ENCODE measurements around the gene RPAP3. TPM values are rescaled to one million over a fixed set of nuclear protein-coding genes. Genes with fewer than 3 reads are reported as not detected.

The RPAP3 gene
- total and polyA plus RNA-seq, 9 of the 15 experiments (the other 6 are each of a cell fraction or from before 2014, with no cell fraction given): 40.0 to 92.1 (median 54.1) TPM

GRCh38 chr12:47746523-47746922 lies 40.7 kb upstream of the RPAP3 start (continued):
- no peak for TF ChIP-seq ZNF695 (CRISPR knock-in tag; IDR thresholded peaks at IDR 0.05)
- TF ChIP-seq STAT6 (CRISPR knock-in tag; IDR thresholded peaks at IDR 0.05): no peak
- TF ChIP-seq SRSF7 (optimal IDR thresholded peaks at IDR 0.05; ENCODE audit: low read depth, low read length): no peak
- no peak for TF ChIP-seq POLR3A (IDR thresholded peaks at IDR 0.05; ENCODE audit: borderline replicate concordance, extremely low read depth, insufficient read depth, insufficient read length)
- TF ChIP-seq, protein P1, sequence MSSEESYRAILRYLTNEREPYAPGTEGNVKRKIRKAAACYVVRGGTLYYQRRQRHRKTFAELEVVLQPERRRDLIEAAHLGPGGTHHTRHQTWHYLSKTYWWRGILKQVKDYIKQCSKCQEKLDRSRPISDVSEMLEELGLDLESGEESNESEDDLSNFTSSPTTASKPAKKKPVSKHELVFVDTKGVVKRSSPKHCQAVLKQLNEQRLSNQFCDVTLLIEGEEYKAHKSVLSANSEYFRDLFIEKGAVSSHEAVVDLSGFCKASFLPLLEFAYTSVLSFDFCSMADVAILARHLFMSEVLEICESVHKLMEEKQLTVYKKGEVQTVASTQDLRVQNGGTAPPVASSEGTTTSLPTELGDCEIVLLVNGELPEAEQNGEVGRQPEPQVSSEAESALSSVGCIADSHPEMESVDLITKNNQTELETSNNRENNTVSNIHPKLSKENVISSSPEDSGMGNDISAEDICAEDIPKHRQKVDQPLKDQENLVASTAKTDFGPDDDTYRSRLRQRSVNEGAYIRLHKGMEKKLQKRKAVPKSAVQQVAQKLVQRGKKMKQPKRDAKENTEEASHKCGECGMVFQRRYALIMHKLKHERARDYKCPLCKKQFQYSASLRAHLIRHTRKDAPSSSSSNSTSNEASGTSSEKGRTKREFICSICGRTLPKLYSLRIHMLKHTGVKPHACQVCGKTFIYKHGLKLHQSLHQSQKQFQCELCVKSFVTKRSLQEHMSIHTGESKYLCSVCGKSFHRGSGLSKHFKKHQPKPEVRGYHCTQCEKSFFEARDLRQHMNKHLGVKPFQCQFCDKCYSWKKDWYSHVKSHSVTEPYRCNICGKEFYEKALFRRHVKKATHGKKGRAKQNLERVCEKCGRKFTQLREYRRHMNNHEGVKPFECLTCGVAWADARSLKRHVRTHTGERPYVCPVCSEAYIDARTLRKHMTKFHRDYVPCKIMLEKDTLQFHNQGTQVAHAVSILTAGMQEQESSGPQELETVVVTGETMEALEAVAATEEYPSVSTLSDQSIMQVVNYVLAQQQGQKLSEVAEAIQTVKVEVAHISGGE (CRISPR knock-in tag; IDR thresholded peaks at IDR 0.05): no peak
- no peak for TF ChIP-seq POLR2H (tag; IDR thresholded peaks at IDR 0.05; ENCODE audit: low read depth)
- TF ChIP-seq NCOR1 (IDR thresholded peaks at IDR 0.05): no peak
- TF ChIP-seq TAF7 (tag; IDR thresholded peaks at IDR 0.05): no peak
- TF ChIP-seq HDAC6 (IDR thresholded peaks at IDR 0.05; ENCODE audit: low read depth, low read length): no peak
- no peak for TF ChIP-seq ZNF384 (IDR thresholded peaks at IDR 0.05; ENCODE audit: low read depth, low read length)
- no peak for TF ChIP-seq RNF2 (IDR thresholded peaks at IDR 0.05)

Measured in K562 (cell line).